DND-41 (cell line): ENCODE measurements around the gene TMEM134.

Source experiments
- ATAC-seq: fragments of 200-7000 bp; cut with Tn5 transposase; 3 replicates; pipeline ENCODE4 v1.9.1; 2021; ENCODE audit warnings: low read depth; ENCODE audit not compliant: insufficient read depth
- DNase-seq: peaks from one replicate; pipeline ENCODE4 v3.0.0-alpha.2; 2020
- H2AFZ ChIP-seq: 2 replicates; pipeline ENCODE4 v1.6.0; 2012; ENCODE audit warnings: low read depth, low read length
- H3K27ac ChIP-seq: 2 replicates; pipeline ENCODE4 v1.5.1; 2012; ENCODE audit warnings: low read length, inconsistent platforms
- H3K27me3 ChIP-seq: fragments of 200-600 bp; sonication (generic); 2 replicates; pipeline ENCODE4 v1.6.0; 2012; ENCODE audit warnings: low read length, mild to moderate bottlenecking, inconsistent platforms; ENCODE audit not compliant: insufficient read depth, poor library complexity
- H3K36me3 ChIP-seq: 2 replicates; pipeline ENCODE4 v1.5.1; 2012; ENCODE audit warnings: low read length, inconsistent platforms; ENCODE audit not compliant: insufficient read depth
- H3K4me1 ChIP-seq: 2 replicates; pipeline ENCODE4 v1.5.1; 2012; ENCODE audit warnings: mild to moderate bottlenecking, low read length; ENCODE audit not compliant: insufficient read depth
- H3K4me2 ChIP-seq: 2 replicates; pipeline ENCODE4 v1.6.0; 2012; ENCODE audit warnings: mild to moderate bottlenecking, moderate library complexity, low read length, inconsistent platforms; ENCODE audit not compliant: insufficient read depth
- H3K4me3 ChIP-seq, 2 experiments: fragments of 200-600 bp in 1 of 2; shearing (Covaris generic) in 1 of 2; 2 replicates each; pipeline ENCODE4 v1.5.1; 2012 to 2016; ENCODE audit warnings: inconsistent platforms in 2 of 2, low read length in 2 of 2, mild to moderate bottlenecking in 2 of 2, low read depth in 1 of 2, moderate library complexity in 1 of 2
- H3K79me2 ChIP-seq: 2 replicates; pipeline ENCODE4 v1.6.0; 2012; ENCODE audit warnings: low read length, inconsistent platforms; ENCODE audit not compliant: insufficient read depth
- H3K9ac ChIP-seq: 2 replicates; pipeline ENCODE4 v1.6.0; 2012; ENCODE audit warnings: low read depth, mild to moderate bottlenecking, inconsistent platforms, low read length, moderate library complexity
- H3K9me3 ChIP-seq: 2 replicates; pipeline ENCODE4 v1.5.1; 2012; ENCODE audit warnings: low read length, moderate library complexity, mild to moderate bottlenecking, inconsistent platforms; ENCODE audit not compliant: insufficient read depth, severe bottlenecking
- H4K20me1 ChIP-seq: 2 replicates; pipeline ENCODE4 v1.6.0; 2012; ENCODE audit warnings: low read length; ENCODE audit not compliant: insufficient read depth
- EZH2 ChIP-seq: IDR thresholded peaks from 3 replicates; pipeline ENCODE4 v1.6.1; 2012; ENCODE audit warnings: borderline replicate concordance, low read depth, mild to moderate bottlenecking, moderate library complexity, low read length, inconsistent platforms; ENCODE audit not compliant: severe bottlenecking
- TF ChIP-seq, protein P1 (sequence below): IDR thresholded peaks from 2 replicates; pipeline ENCODE4 v1.5.1; 2012; ENCODE audit warnings: borderline replicate concordance, low read length, moderate library complexity, mild to moderate bottlenecking; ENCODE audit not compliant: poor library complexity, severe bottlenecking; ENCODE audit errors: extremely low read depth

TMEM134 gene

DNA sequence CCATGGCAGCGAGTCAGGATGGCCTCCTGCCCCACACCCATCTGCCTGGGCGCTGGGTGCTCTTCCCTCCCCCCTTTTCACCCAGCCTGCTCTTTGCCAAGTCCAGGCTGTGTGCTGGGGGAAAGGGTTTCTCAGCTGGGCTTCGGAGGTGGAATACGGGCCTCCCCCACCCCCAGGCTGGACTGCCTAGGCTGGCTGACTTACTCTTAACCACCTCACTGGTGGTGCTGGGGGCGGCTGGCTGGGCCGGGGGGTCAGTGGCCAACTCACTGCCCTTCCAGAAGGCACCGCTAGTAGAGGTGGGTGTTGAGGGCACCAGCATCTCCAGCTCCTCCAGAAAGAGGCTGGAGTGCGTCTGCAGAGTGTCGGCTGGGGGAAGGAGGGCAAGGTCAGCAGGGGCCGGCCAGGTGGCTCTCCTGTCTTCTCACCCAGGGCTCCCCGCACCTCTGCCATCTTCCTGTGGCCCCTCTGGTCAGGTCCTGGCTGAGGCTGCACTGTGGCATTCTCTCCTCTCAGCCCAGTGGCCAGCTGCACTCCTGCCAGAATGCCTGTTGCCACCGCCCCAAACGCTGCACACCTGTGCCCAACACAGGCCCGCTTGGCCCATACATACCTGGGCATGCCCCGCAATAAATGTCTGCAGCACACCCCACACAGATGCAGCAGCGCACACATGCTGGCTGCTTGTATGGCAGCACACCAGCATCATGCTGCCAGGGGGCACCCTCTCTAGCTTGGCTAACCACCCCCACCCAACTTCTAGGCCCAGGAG, 26.4 kb upstream of the TMEM134 start:
- Histone ChIP-seq H2AFZ (no peak overlapping the region), H3K4me3 (no peak overlapping the region), H3K79me2 (no peaks in the 10 kb centered on the region), H3K27ac (no peak overlapping the region), H3K9ac (no peak overlapping the region), H3K4me2 (no peak overlapping the region), H3K9me3 (no peaks in the 10 kb centered on the region), H3K36me3 (peaks cover 95% of the 10 kb centered on the region), H3K27me3 (no peaks in the 10 kb centered on the region), H3K4me1 (no peaks in the 10 kb centered on the region), H4K20me1 (peaks cover 15% of the 10 kb centered on the region)
- TF ChIP-seq EZH2, result no peak
- TF ChIP-seq, protein P1, sequence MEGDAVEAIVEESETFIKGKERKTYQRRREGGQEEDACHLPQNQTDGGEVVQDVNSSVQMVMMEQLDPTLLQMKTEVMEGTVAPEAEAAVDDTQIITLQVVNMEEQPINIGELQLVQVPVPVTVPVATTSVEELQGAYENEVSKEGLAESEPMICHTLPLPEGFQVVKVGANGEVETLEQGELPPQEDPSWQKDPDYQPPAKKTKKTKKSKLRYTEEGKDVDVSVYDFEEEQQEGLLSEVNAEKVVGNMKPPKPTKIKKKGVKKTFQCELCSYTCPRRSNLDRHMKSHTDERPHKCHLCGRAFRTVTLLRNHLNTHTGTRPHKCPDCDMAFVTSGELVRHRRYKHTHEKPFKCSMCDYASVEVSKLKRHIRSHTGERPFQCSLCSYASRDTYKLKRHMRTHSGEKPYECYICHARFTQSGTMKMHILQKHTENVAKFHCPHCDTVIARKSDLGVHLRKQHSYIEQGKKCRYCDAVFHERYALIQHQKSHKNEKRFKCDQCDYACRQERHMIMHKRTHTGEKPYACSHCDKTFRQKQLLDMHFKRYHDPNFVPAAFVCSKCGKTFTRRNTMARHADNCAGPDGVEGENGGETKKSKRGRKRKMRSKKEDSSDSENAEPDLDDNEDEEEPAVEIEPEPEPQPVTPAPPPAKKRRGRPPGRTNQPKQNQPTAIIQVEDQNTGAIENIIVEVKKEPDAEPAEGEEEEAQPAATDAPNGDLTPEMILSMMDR, result no peak
- DNase-seq (no peak), ATAC-seq (no peak)

- ATAC-seq (no peak), DNase-seq (no peak)
- H3K9ac ChIP-seq, result no peak overlapping the region
- no peaks in the 10 kb centered on the region for H3K9me3 ChIP-seq
- no peak overlapping the region for H3K27ac ChIP-seq
- H2AFZ ChIP-seq, result no peak overlapping the region
- peaks cover 95% of the 10 kb centered on the region for H3K36me3 ChIP-seq
- no peaks in the 10 kb centered on the region for H3K4me1 ChIP-seq
- no peaks in the 10 kb centered on the region for H3K79me2 ChIP-seq
- H3K4me2 ChIP-seq, result no peak overlapping the region
- peaks cover 22% of the 10 kb centered on the region for H4K20me1 ChIP-seq
- TF ChIP-seq EZH2, result no peak
- TF ChIP-seq, protein P1, result no peak
- H3K27me3 ChIP-seq, result no peaks in the 10 kb centered on the region
- H3K4me3 ChIP-seq, result no peak overlapping the region
Observed at GRCh38 chr11:67494371-67495233, 25.6 kb upstream of the TMEM134 start.

DNA sequence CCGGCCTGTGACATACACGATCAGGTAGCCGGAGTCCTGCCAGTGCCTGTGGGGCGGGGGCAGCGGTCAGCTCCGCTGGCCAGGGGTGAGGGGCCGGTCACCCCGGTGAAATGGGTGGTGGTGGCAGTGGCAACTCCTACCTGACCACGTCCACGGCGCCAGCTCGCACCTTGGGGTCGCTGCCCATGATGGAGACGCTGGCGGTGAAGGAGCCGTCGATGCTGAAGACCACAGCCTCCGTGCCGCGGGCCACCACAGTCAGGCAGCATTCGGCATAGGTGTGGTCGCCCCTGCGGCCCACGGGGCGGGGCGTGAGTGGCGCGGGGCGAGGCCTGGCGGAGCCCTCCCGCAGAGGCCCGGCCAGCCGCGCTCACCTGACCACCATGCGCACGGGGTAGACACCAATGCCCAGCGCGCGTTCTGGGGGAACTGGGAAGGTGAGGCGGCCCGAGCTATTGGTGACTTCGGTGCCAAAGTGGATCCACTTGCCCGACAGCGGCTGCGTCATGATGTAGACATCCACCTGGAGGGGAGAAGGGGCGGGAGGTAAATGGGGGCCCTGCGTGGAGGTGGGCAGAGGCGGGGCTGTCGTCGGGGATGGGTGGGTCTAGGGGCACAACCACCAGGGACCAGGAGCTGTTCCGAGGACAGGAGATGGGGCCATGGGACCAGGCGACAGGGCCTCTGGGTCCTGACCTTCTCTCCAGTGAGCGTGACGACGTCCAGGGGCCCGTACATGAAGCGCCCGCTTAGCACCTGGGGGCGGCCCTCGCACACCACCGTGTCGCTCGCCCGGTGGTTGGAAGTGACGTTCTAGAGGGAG, 24.7 kb upstream of the TMEM134 start:
- H3K27me3 ChIP-seq, result no peaks in the 10 kb centered on the region
- ATAC-seq (no peak), DNase-seq (no peak)
- no peaks in the 10 kb centered on the region for H3K4me1 ChIP-seq
- TF ChIP-seq EZH2, result no peak
- TF ChIP-seq, protein P1, result no peak
- peaks cover 23% of the 10 kb centered on the region for H4K20me1 ChIP-seq
- peaks cover 95% of the 10 kb centered on the region for H3K36me3 ChIP-seq
- no peak overlapping the region for H3K4me2 ChIP-seq
- no peaks in the 10 kb centered on the region for H3K9me3 ChIP-seq
- H2AFZ ChIP-seq, result no peak overlapping the region
- H3K4me3 ChIP-seq, result no peak overlapping the region
- H3K79me2 ChIP-seq, result no peaks in the 10 kb centered on the region
- no peak overlapping the region for H3K27ac ChIP-seq
- no peak overlapping the region for H3K9ac ChIP-seq
